HG03520 (cell line): Measurements from ENCODE around the gene PRKCZ.

ENCODE experiments used
- ATAC-seq: cut with Tn5 transposase; IDR thresholded peaks from one replicate; pipeline ENCODE4 v1.9.1; 2021; ENCODE audit warnings: mild to moderate bottlenecking, moderate library complexity; ENCODE audit not compliant: unreplicated experiment

Gene PRKCZ

GRCh38 chr1:2215909-2216766 is 165.9 kb downstream of the PRKCZ start:
- no peak for ATAC-seq

- ATAC-seq = no peak
Measured at GRCh38 chr1:2216767-2217058, 166.5 kb downstream of the PRKCZ start.

- ATAC-seq = no peak
Measured at GRCh38 chr1:2221271-2221670, 171.1 kb downstream of the PRKCZ start.

- no peak for ATAC-seq
Measured at GRCh38 chr1:2224170-2224584, 174.0 kb downstream of the PRKCZ start.

GRCh38 chr1:2224631-2225428 is 174.6 kb downstream of the PRKCZ start:
- no peak for ATAC-seq

GRCh38 chr1:2226525-2227345 is 176.5 kb downstream of the PRKCZ start:
- peak; percentile 4 for ATAC-seq

GRCh38 chr1:2227346-2228156 is 177.3 kb downstream of the PRKCZ start:
- ATAC-seq = peak; percentile 84

GRCh38 chr1:2228157-2228594 is 178.0 kb downstream of the PRKCZ start, which contains the start of gene SKI:
SKI (plus strand) TSS chr1:2228319; CDS start chr1:2228767, 448 bp downstream.
- ATAC-seq = no peak

- no peak for ATAC-seq
Measured at GRCh38 chr1:2228694-2229036, 178.5 kb downstream of the PRKCZ start.

GRCh38 chr1:2229037-2229864 is 179.0 kb downstream of the PRKCZ start:
- ATAC-seq = no peak

GRCh38 chr1:2229911-2230731 is 179.9 kb downstream of the PRKCZ start:
- ATAC-seq = no peak

- ATAC-seq = no peak
Measured at GRCh38 chr1:2230781-2231531, 180.7 kb downstream of the PRKCZ start.

- no peak for ATAC-seq
Measured at GRCh38 chr1:2231532-2232254, 181.5 kb downstream of the PRKCZ start.

- ATAC-seq = no peak
Measured at GRCh38 chr1:2232255-2232915, 182.2 kb downstream of the PRKCZ start.

- ATAC-seq = no peak
Measured at GRCh38 chr1:2232916-2233438, 182.8 kb downstream of the PRKCZ start.

GRCh38 chr1:2233468-2233867 is 183.3 kb downstream of the PRKCZ start:
- ATAC-seq = no peak
